GM18499 (cell line): Measurements from ENCODE around the gene PDCD5.
"Not testable (repeated sequence)": the region's sequence is repeated elsewhere in the genome, so short reads cannot be mapped to it uniquely, and the experiment has no call there.

Experiments
- ATAC-seq: cut with Tn5 transposase; IDR thresholded peaks from one replicate; pipeline ENCODE4 v1.9.1; 2021; ENCODE audit warnings: moderate number of reproducible peaks; ENCODE audit not compliant: insufficient read depth, unreplicated experiment

PDCD5 gene

GRCh38 chr19:32573492-32573794 is 7.5 kb upstream of the PDCD5 start:
- no peak for ATAC-seq

GRCh38 chr19:32576790-32577189 is 4.2 kb upstream of the PDCD5 start:
- no peak for ATAC-seq

- peak; percentile 9 for ATAC-seq
Measured at GRCh38 chr19:32580353-32580900, 563 bp upstream of the PDCD5 start.

- no peak for ATAC-seq
Measured at GRCh38 chr19:32581705-32582179, 752 bp downstream of the PDCD5 start.

- not testable (repeated sequence) for ATAC-seq
Measured at GRCh38 chr19:32587747-32588504, 6.9 kb downstream of the PDCD5 start.

- no peak for ATAC-seq
Measured at GRCh38 chr19:32594021-32594420, 13.0 kb downstream of the PDCD5 start.

- no peak for ATAC-seq
Measured at GRCh38 chr19:32595491-32595890, 14.5 kb downstream of the PDCD5 start.

- ATAC-seq: no peak
Measured at GRCh38 chr19:32598022-32598421, 17.0 kb downstream of the PDCD5 start.

- no peak for ATAC-seq
Measured at GRCh38 chr19:32599258-32599657, 18.3 kb downstream of the PDCD5 start.

- ATAC-seq: no peak
Measured at GRCh38 chr19:32599736-32600157, 18.8 kb downstream of the PDCD5 start.

- no peak for ATAC-seq
Measured at GRCh38 chr19:32603961-32604360, 23.0 kb downstream of the PDCD5 start.

- no peak for ATAC-seq
Measured at GRCh38 chr19:32605544-32605943, 24.6 kb downstream of the PDCD5 start.

- ATAC-seq: no peak
Measured at GRCh38 chr19:32606289-32606688, 25.3 kb downstream of the PDCD5 start.

GRCh38 chr19:32607479-32607878 is 26.5 kb downstream of the PDCD5 start:
- ATAC-seq: no peak

GRCh38 chr19:32611161-32611560 is 30.2 kb downstream of the PDCD5 start:
- ATAC-seq: no peak

GRCh38 chr19:32613008-32613407 is 32.0 kb downstream of the PDCD5 start:
- no peak for ATAC-seq

GRCh38 chr19:32614916-32615315 is 33.9 kb downstream of the PDCD5 start:
- ATAC-seq: no peak

GRCh38 chr19:32615569-32615968 is 34.6 kb downstream of the PDCD5 start:
- no peak for ATAC-seq

GRCh38 chr19:32619051-32619685 is 38.2 kb downstream of the PDCD5 start:
- ATAC-seq: no peak

GRCh38 chr19:32622002-32622401 is 41.0 kb downstream of the PDCD5 start:
- ATAC-seq: no peak

- ATAC-seq: no peak
Measured at GRCh38 chr19:32624410-32624809, 43.4 kb downstream of the PDCD5 start.

- no peak for ATAC-seq
Measured at GRCh38 chr19:32626969-32627368, 46.0 kb downstream of the PDCD5 start.
